H1 (cell line): ENCODE results near the gene VSTM2B. TPM values are rescaled to one million over a fixed set of nuclear protein-coding genes. Genes with fewer than 3 reads are reported as not detected.

Experiments
- CTCF ChIA-PET: fragments of 300-600 bp; sonication (Branson Sonifier 250); formaldehyde crosslinking; loops from one replicate; lab custom pipeline; 2021; ENCODE audit not compliant: partially characterized antibody; lab: Charles Lee
- POLR2A ChIA-PET: fragments of 300-600 bp; sonication (Branson Sonifier 250); formaldehyde crosslinking; loops from one replicate; lab custom pipeline; 2021; ENCODE audit warnings: inconsistent platforms; ENCODE audit not compliant: partially characterized antibody; lab: Charles Lee
- DNase-seq, 2 experiments: peaks; one replicate each; pipeline versions ENCODE4 v3.0.0 to v3.0.0-alpha.2; 2010 to 2022; ENCODE audit warnings: low spot score in 2 of 2, low read depth in 1 of 2, mixed read lengths in 1 of 2
- FAIRE-seq: peaks from 2 replicates; lab custom pipeline; 2011; peaks lifted over from hg19 to GRCh38; lab: Jason Lieb, UNC
- H2AFZ ChIP-seq: 2 replicates; pipeline ENCODE4 v1.8.1; 2012; ENCODE audit warnings: low read length, inconsistent platforms
- H2AK5ac ChIP-seq: 2 replicates; pipeline ENCODE4 v1.6.1; 2013; ENCODE audit warnings: low read depth, low read length
- H2BK120ac ChIP-seq: replicated peaks from 2 replicates; pipeline ENCODE3; 2013; ENCODE audit warnings: low read depth, low read length, inconsistent platforms
- H2BK12ac ChIP-seq: 2 replicates; pipeline ENCODE4 v1.6.1; 2013; ENCODE audit warnings: low read depth, low read length
- H2BK15ac ChIP-seq: 2 replicates; pipeline ENCODE4 v1.6.1; 2013; ENCODE audit warnings: low read length
- H2BK20ac ChIP-seq: 2 replicates; pipeline ENCODE4 v1.6.1; 2013; ENCODE audit warnings: low read length
- H2BK5ac ChIP-seq: 2 replicates; pipeline ENCODE4 v1.6.1; 2013; ENCODE audit warnings: low read depth, low read length
- H3K14ac ChIP-seq: 2 replicates; pipeline ENCODE4 v1.6.1; 2013; ENCODE audit warnings: inconsistent platforms; ENCODE audit not compliant: insufficient read length
- H3K18ac ChIP-seq: 2 replicates; pipeline ENCODE4 v1.6.1; 2013; ENCODE audit warnings: low read length; ENCODE audit errors: extremely low read depth
- H3K23ac ChIP-seq: 2 replicates; pipeline ENCODE4 v1.6.1; 2013; ENCODE audit warnings: inconsistent platforms; ENCODE audit not compliant: insufficient read length
- H3K23me2 ChIP-seq: 2 replicates; pipeline ENCODE4 v1.6.1; 2013; ENCODE audit warnings: low read depth, low read length
- H3K27ac ChIP-seq: 2 replicates; pipeline ENCODE4 v1.6.1; 2011; ENCODE audit warnings: low read depth, low read length, inconsistent platforms
- H3K27me3 ChIP-seq, 4 experiments: replicated peaks in 1 of 4; 1 replicate in 1 of 4; 2 replicates in 3 of 4; pipeline versions ENCODE4 v1.6.1 to v1.8.1; 2011 to 2013; ENCODE audit warnings: low read length in 3 of 4, mild to moderate bottlenecking in 3 of 4, inconsistent platforms in 2 of 4, mixed read lengths in 2 of 4, moderate library complexity in 1 of 4; ENCODE audit not compliant: control insufficient read depth in 3 of 4, insufficient read depth in 3 of 4; ENCODE audit errors: extremely low read depth in 1 of 4
- H3K36me3 ChIP-seq, 4 experiments: 2 replicates each; pipeline versions ENCODE4 v1.6.1 to v1.8.1; 2011 to 2013; ENCODE audit warnings: mild to moderate bottlenecking in 4 of 4, low read length in 3 of 4, moderate library complexity in 2 of 4, control low read depth in 1 of 4, inconsistent platforms in 1 of 4; ENCODE audit not compliant: insufficient read depth in 4 of 4, control insufficient read depth in 2 of 4
- H3K4ac ChIP-seq: replicated peaks from 2 replicates; pipeline ENCODE3; 2013; ENCODE audit warnings: low read length, low read depth, mixed read lengths, inconsistent platforms; ENCODE audit not compliant: insufficient read length
- H3K4me1 ChIP-seq, 4 experiments: replicated peaks in 1 of 4; 1 replicate in 1 of 4; 2 replicates in 3 of 4; pipeline versions ENCODE4 v1.6.1 to v1.8.1; 2011 to 2013; ENCODE audit warnings: low read length in 3 of 4, inconsistent platforms in 2 of 4, mixed read lengths in 1 of 4; ENCODE audit not compliant: insufficient read depth in 4 of 4, control insufficient read depth in 3 of 4
- H3K4me2 ChIP-seq, 2 experiments: 2 replicates each; pipeline versions ENCODE4 v1.6.1 to v1.8.1; 2011 to 2013; ENCODE audit warnings: low read depth in 2 of 2, low read length in 2 of 2, control low read depth in 1 of 2, inconsistent platforms in 1 of 2, mild to moderate bottlenecking in 1 of 2; ENCODE audit not compliant: insufficient read depth in 1 of 2
- H3K4me3 ChIP-seq, 4 experiments: fragments of 200-600, 300-600 bp in 1 of 4; sonication (generic), shearing (Covaris generic), sonication (Bioruptor Twin) in 1 of 4; 2 replicates each; pipeline versions ENCODE4 v1.5.1 to v1.8.1; 2011 to 2016; ENCODE audit warnings: low read length in 4 of 4, low read depth in 3 of 4, control low read depth in 2 of 4, inconsistent platforms in 2 of 4, mild to moderate bottlenecking in 2 of 4, mixed read lengths in 1 of 4, moderate library complexity in 1 of 4; ENCODE audit not compliant: insufficient read depth in 2 of 4; ENCODE audit errors: extremely low read depth in 1 of 4
- H3K56ac ChIP-seq: replicated peaks from 2 replicates; pipeline ENCODE3; 2013; ENCODE audit warnings: low read depth, mild to moderate bottlenecking, mixed read lengths, low read length, inconsistent platforms; ENCODE audit not compliant: insufficient read length
- H3K79me1 ChIP-seq: 2 replicates; pipeline ENCODE4 v1.6.1; 2013; ENCODE audit warnings: low read depth, low read length, control low read depth
- H3K79me2 ChIP-seq, 2 experiments: 2 replicates each; pipeline versions ENCODE4 v1.6.1 to v1.8.1; 2012 to 2013; ENCODE audit warnings: low read length in 2 of 2, mild to moderate bottlenecking in 2 of 2, inconsistent platforms in 1 of 2; ENCODE audit not compliant: insufficient read depth in 2 of 2, control insufficient read depth in 1 of 2
- H3K9ac ChIP-seq, 4 experiments: replicated peaks in 1 of 4; 1 replicate in 1 of 4; 2 replicates in 3 of 4; pipeline versions ENCODE4 v1.6.1 to v1.8.1; 2011 to 2013; ENCODE audit warnings: low read depth in 3 of 4, low read length in 3 of 4, control low read depth in 2 of 4, mild to moderate bottlenecking in 2 of 4, moderate library complexity in 2 of 4, inconsistent platforms in 1 of 4; ENCODE audit errors: extremely low read depth in 1 of 4
- H3K9me3 ChIP-seq, 2 experiments: 2 replicates each; pipeline versions ENCODE4 v1.6.1 to v1.8.1; 2012 to 2013; ENCODE audit warnings: mild to moderate bottlenecking in 2 of 2, moderate library complexity in 2 of 2, control low read depth in 1 of 2, inconsistent platforms in 1 of 2, low read depth in 1 of 2, low read length in 1 of 2, mixed read lengths in 1 of 2; ENCODE audit not compliant: insufficient read depth in 2 of 2
- H4K20me1 ChIP-seq, 2 experiments: replicated peaks in 1 of 2; 2 replicates each; pipeline versions ENCODE3 to v1.8.1; 2011 to 2013; ENCODE audit warnings: inconsistent platforms in 2 of 2, low read length in 2 of 2, mild to moderate bottlenecking in 1 of 2; ENCODE audit not compliant: insufficient read depth in 2 of 2, control insufficient read depth in 1 of 2
- H4K5ac ChIP-seq: 2 replicates; pipeline ENCODE4 v1.6.1; 2013; ENCODE audit warnings: low read length, low read depth, mixed read lengths, inconsistent platforms; ENCODE audit not compliant: insufficient read length
- H4K8ac ChIP-seq: 2 replicates; pipeline ENCODE4 v1.8.0; 2013; ENCODE audit warnings: mild to moderate bottlenecking, moderate library complexity, low read length, inconsistent platforms; ENCODE audit not compliant: insufficient read depth; ENCODE audit errors: extremely low read depth
- H4K91ac ChIP-seq: replicated peaks from 2 replicates; pipeline ENCODE3; 2013; ENCODE audit warnings: low read length, mixed read lengths, inconsistent platforms; ENCODE audit not compliant: insufficient read length
- ASH2L ChIP-seq: fragments of 200-600, 300-600 bp; sonication (generic); IDR thresholded peaks from one replicate; pipeline ENCODE4 v1.7.1; 2017; ENCODE audit warnings: low read length
- E2F6 ChIP-seq: IDR thresholded peaks from 2 replicates; pipeline ENCODE4 v1.6.1; 2012; ENCODE audit warnings: inconsistent platforms
- EGR1 ChIP-seq: IDR thresholded peaks from 2 replicates; pipeline ENCODE4 v1.6.1; 2011; ENCODE audit warnings: low read depth, low read length, borderline replicate concordance
- EZH2 ChIP-seq: fragments of 200-600 bp; sonication (generic); IDR thresholded peaks from 2 replicates; pipeline ENCODE4 v1.7.1; 2012; ENCODE audit warnings: low read depth, mild to moderate bottlenecking, moderate library complexity, low read length, inconsistent platforms; ENCODE audit not compliant: severe bottlenecking
- HDAC6 ChIP-seq: IDR thresholded peaks from one replicate; pipeline ENCODE4 v1.7.1; 2012; ENCODE audit warnings: low read depth, mild to moderate bottlenecking, inconsistent platforms, low read length, moderate library complexity
- MAX ChIP-seq: IDR thresholded peaks from 2 replicates; pipeline ENCODE4 v1.6.1; 2012; ENCODE audit warnings: inconsistent platforms
- NRF1 ChIP-seq: IDR thresholded peaks from 2 replicates; pipeline ENCODE4 v1.6.1; 2011; ENCODE audit warnings: mild to moderate bottlenecking, low read depth, low read length, improper control_type of control experiment
- POLR2A ChIP-seq, 2 experiments: IDR thresholded peaks; 1 replicate in 1 of 2; 2 replicates in 1 of 2; pipeline ENCODE4 v1.6.1; 2011; ENCODE audit warnings: low read depth in 2 of 2, low read length in 2 of 2, mild to moderate bottlenecking in 2 of 2; ENCODE audit errors: control extremely low read depth in 1 of 2
- RBBP5 ChIP-seq: IDR thresholded peaks from 2 replicates; pipeline ENCODE4 v1.7.1; 2012; ENCODE audit warnings: low read depth, mild to moderate bottlenecking, inconsistent platforms, low read length, moderate library complexity, borderline replicate concordance
- SUZ12 ChIP-seq: fragments of 200-600 bp; sonication (generic); IDR thresholded peaks from 2 replicates; pipeline ENCODE4 v1.6.1; 2012; ENCODE audit warnings: mild to moderate bottlenecking, inconsistent platforms, low read length, moderate library complexity, mixed read lengths
- WGBS, 2 experiments: shearing (Covaris generic) in 1 of 2; methylation state at CpG; one replicate each; pipeline versions ENCODE4 v1.1.6 to v1.1.7; 2013 to 2015; ENCODE audit warnings: low lambda C conversion rate in 2 of 2, mixed read lengths in 2 of 2, inconsistent platforms in 1 of 2, low coverage in 1 of 2, missing lambda C conversion rate in 1 of 2; ENCODE audit not compliant: insufficient replicate concordance in 2 of 2, insufficient coverage in 1 of 2, insufficient read length in 1 of 2; ENCODE audit errors: extremely low coverage in 1 of 2, missing lambda C conversion rate in 1 of 2; 5-methylcytosine and 5-hydroxymethylcytosine counted together
- polyA plus RNA-seq, 7 experiments: library from polyadenylated mRNA; depleted of rRNA in 3 of 7; stranded (reverse) in 5 of 7; unstranded in 2 of 7; fragments of >200 nt in 5 of 7; fragments of 200-250 nt in 2 of 7; gene quantifications; 1 replicate in 5 of 7; 2 replicates in 1 of 7; 4 replicates in 1 of 7; pipeline versions ENCODE4 v1.2.1 to v1.2.3, GENCODE V29; 2011 to 2013; ENCODE audit warnings: missing spikeins in 2 of 7, mixed read lengths in 2 of 7
- total RNA-seq: library from RNA; stranded (reverse); fragmentation: NEBNext Ultra II Directional; extraction: Animal tissue kit (Norgen Biotek cat#: 25700); gene quantifications from 2 replicates; pipeline ENCODE4 v1.2.1, GENCODE V29; 2021

VSTM2B gene
- total and polyA plus RNA-seq, 2 of the 8 experiments (the other 6 are each of a cell fraction or from before 2014, with no cell fraction given): 0.82 to 1.5 TPM

- peaks cover 36% of the 10 kb centered on the region for H3K23me2 ChIP-seq
- no peak overlapping the region for H2BK20ac ChIP-seq
- no peak overlapping the region for H2BK120ac ChIP-seq
- H2BK12ac ChIP-seq: 0 out of 2 replicates have a peak overlapping the region, but pooled peaks have one; percentile 39
- H2AFZ ChIP-seq: peak overlapping the region; percentile 11; the same call in 1 of the 2 replicates
- peaks cover 3 to 11% of the 10 kb centered on the region in 2 experiments for H4K20me1 ChIP-seq
- CTCF ChIA-PET: interaction anchor here (1.0 to 4.1 kb wide), 19 partner anchors 8 to 277 kb away, joined by 3 to 21 read pairs (median 6); no protein-coding TSS in a partner anchor
- H3K79me1 ChIP-seq: no peaks in the 10 kb centered on the region
- H3K27me3 ChIP-seq: peaks cover 44 to 74% (median 66%) of the 10 kb centered on the region in 4 experiments
- peak overlapping the region; percentile 48 for H3K18ac ChIP-seq
- no peak for FAIRE-seq
- no peak overlapping the region for H3K27ac ChIP-seq
- no peak overlapping the region for H3K4ac ChIP-seq
- H2BK5ac ChIP-seq: no peak overlapping the region
- no peak overlapping the region for H3K23ac ChIP-seq
- H3K9ac ChIP-seq: no peak overlapping the region
- H3K14ac ChIP-seq: no peak overlapping the region
- DNase-seq: peak in 1 of 2 experiments; percentile 83
- H4K5ac ChIP-seq: no peak overlapping the region
- no peak overlapping the region for H3K56ac ChIP-seq
- POLR2A ChIA-PET: interaction anchor here (1.1 kb wide), 2 partner anchors 10 to 15 kb away, joined by 3 read pairs; no protein-coding TSS in a partner anchor
- H2AK5ac ChIP-seq: no peak overlapping the region
- H4K8ac ChIP-seq: peak overlapping the region; percentile 51; the same call in 1 of the 2 replicates
- no peaks in the 10 kb centered on the region; a peak in 1 of 4 replicates for H3K9me3 ChIP-seq
- H3K4me2 ChIP-seq: peak overlapping the region; percentile 79 to 98
- no peak overlapping the region for H4K91ac ChIP-seq
- no peaks in the 10 kb centered on the region for H3K36me3 ChIP-seq
- H3K79me2 ChIP-seq: no peaks in the 10 kb centered on the region
- peak overlapping the region; percentile 29; the same call in 1 of the 2 replicates for H2BK15ac ChIP-seq
- peak overlapping the region; percentile 53 to 80 (median 54) for H3K4me3 ChIP-seq
- peaks cover 6 to 40% (median 10%) of the 10 kb centered on the region in 4 experiments; a peak in 6 of 7 replicates for H3K4me1 ChIP-seq
- 1% methylated on average over 34 of the region's 80 CpGs; no CpG with 5 or more reads in 1 of the 2 experiments for WGBS, 2 experiments
- TF ChIP-seq E2F6: peak; percentile 51; the same call in 1 of the 2 replicates
- TF ChIP-seq RBBP5: 0 out of 2 replicates have a peak, but pooled peaks have one; percentile 12
- TF ChIP-seq NRF1: no peak
- peak; percentile 64 for TF ChIP-seq MAX
- TF ChIP-seq HDAC6: no peak
- TF ChIP-seq EZH2: peak; percentile 42
- peak; percentile 72 for TF ChIP-seq ASH2L
- TF ChIP-seq EGR1: peak; percentile 35; the same call in 1 of the 2 replicates
- TF ChIP-seq SUZ12: peak; percentile 72; the same call in 1 of the 2 replicates
- no peak for TF ChIP-seq POLR2A (IDR thresholded peaks at IDR 0.05; ENCODE audit: control extremely low read depth in 1 of 2, low read depth in 2 of 2, low read length in 2 of 2)
These were observed 622 bp upstream of the VSTM2B start for GRCh38 chr19:29524912-29525831.
